ENCODE results near the gene PCYT2.

PCYT2 gene

DNA sequence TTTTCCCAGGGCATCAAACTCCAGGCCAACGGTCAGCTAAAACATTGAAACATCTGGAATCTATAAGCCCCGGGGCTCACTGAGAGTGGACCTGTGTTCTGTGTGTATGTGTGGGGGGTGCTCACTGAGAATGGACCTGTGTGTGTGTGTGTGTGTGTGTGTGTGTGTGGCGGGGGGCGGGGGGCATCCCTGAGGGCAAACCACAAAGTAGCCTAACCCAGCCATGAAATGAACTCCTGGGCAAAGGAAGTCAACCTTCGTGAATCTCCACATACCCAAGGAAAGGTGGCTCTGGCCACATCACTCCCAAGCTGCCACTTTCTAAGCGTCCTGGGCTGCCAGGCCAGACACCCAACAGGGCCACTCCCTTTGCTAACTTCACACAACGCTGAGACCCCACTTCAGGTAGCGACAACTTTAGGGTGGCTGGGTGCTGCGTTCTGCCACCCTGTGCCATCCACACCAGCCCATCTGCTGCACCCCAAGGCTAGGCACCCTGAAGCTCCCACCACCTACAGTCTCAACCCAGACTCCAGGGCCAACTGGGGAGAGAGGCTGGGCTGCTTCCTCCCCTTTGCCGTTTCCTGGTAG is 14.8 kb upstream of the PCYT2 start:
- peak overlapping the region; percentile 79 for H3K27ac ChIP-seq (ENCODE audit: insufficient read depth, low read length, poor library complexity, severe bottlenecking)
- peaks cover 37% of the 10 kb centered on the region for H3K4me1 ChIP-seq (ENCODE audit: control insufficient read depth, insufficient read depth, low read length, poor library complexity, severe bottlenecking)
- H3K27me3 ChIP-seq (replicated peaks; ENCODE audit: control insufficient read depth, insufficient read depth, low read length, poor library complexity, severe bottlenecking): peaks cover 9% of the 10 kb centered on the region
- peak overlapping the region; percentile 55 for H3K4me3 ChIP-seq (ENCODE audit: insufficient read depth, low read depth, low read length, poor library complexity, severe bottlenecking)
- H3K9me3 ChIP-seq (ENCODE audit: control insufficient read depth, low read length): no peaks in the 10 kb centered on the region
- DNase-seq: no peak
- H3K36me3 ChIP-seq (ENCODE audit: control insufficient read depth, insufficient read depth, low read length): no peaks in the 10 kb centered on the region

DNA sequence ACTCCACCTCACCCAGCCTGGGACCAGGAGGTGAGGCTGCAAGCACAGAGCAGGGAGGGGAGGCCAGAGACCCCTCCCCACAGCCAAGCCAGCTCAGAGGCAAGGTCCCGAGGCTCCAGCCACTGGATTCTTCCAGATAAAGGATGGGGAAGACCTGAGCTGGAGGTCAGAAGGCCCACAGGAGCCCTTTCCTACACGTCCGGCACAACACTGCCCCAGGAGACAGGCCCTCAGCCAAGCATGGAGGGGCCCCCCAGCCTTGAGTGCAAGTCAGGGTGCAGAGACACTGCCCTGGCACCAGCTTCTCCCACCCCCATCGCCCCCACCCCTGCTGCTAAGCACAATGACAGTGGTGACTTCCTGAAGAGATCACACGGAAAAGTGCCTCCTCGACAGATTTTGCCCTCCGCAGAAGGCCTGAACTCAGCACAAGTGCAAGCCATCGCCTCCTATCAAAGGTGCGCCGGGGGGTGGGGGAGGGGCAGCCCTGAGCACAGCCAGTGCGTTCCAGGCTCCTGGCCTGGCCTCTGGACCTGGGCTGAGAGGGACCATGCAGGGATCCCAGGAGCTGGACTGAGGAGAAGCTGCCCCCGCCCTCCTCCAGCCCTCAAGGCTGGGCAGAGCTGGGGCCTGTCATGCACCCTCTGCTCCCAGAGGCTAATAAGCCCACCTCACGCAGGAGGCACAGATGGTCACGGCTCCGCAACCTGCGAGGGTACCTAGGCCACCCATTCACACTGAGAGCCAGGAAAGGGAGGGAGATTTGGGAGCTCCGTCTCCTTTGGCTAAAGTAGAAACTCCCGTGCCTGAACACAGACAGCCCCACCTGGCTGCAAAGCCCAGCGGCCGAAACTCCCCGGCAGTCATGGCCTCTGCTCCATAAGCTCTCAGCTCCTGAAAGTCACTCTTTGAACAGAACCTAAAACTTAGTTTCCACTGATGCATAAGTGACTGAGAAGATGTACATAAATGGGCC is 13.6 kb upstream of the PCYT2 start:
- Histone ChIP-seq H3K4me3 (ENCODE audit: insufficient read depth, low read depth, low read length, poor library complexity, severe bottlenecking) (peak overlapping the region; percentile 20), H3K36me3 (ENCODE audit: control insufficient read depth, insufficient read depth, low read length) (no peaks in the 10 kb centered on the region), H3K4me1 (ENCODE audit: control insufficient read depth, insufficient read depth, low read length, poor library complexity, severe bottlenecking) (peaks cover 37% of the 10 kb centered on the region), H3K9me3 (ENCODE audit: control insufficient read depth, low read length) (no peaks in the 10 kb centered on the region), H3K27me3 (replicated peaks; ENCODE audit: control insufficient read depth, insufficient read depth, low read length, poor library complexity, severe bottlenecking) (peaks cover 9% of the 10 kb centered on the region), H3K27ac (ENCODE audit: insufficient read depth, low read length, poor library complexity, severe bottlenecking) (peak overlapping the region; percentile 8)
- DNase-seq: no peak

DNA sequence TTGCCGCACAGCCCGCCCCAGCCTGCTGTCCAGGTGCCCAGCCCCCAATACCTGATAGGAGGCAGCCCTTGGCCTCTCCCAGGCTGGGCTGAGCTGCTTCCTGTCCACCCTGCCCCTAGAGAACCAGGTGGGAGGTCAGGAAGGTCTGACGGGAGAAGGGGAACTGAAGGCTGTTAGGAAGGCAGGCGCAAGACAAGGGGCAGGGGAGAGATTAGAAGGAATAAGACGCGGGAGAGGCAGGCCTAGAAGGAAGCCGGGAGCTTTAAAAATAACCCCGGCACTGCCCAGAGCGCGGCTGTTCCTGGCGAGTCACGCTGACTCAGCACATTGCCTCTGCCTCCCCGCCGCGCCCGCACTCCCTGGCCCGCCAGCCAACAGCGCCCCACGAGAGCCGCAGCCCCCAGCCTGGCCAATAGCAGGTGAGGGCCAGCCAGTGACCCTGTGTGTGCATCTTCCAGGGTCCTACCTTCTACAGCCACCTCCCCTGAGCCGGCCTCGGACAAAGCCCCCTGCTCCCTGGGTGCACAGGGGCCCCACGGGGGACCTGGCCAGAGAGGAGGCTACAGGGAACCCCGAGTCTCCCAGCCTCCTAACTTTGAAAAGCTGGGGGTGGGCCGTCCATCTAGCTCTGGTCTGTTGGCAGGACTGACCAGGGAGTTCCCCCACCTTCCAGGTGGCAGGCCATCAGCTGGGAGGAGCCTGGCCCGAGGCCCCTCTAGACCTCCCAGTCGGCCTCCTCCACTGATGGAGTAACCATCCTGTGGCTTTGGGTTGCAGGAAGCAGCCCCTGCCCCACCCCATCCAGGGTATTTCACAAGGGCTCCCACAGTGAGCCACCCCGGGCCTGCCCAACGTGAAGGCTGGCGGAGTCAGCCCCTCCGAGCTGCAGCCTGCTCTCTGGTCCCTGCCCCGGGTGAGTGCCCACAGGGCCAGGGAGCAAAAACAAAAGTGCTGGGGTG is 12.4 kb upstream of the PCYT2 start:
- H3K4me1 ChIP-seq (ENCODE audit: control insufficient read depth, insufficient read depth, low read length, poor library complexity, severe bottlenecking): peaks cover 35% of the 10 kb centered on the region
- H3K27me3 ChIP-seq (replicated peaks; ENCODE audit: control insufficient read depth, insufficient read depth, low read length, poor library complexity, severe bottlenecking): peaks cover 2% of the 10 kb centered on the region
- H3K27ac ChIP-seq (ENCODE audit: insufficient read depth, low read length, poor library complexity, severe bottlenecking): no peak overlapping the region
- no peaks in the 10 kb centered on the region for H3K36me3 ChIP-seq (ENCODE audit: control insufficient read depth, insufficient read depth, low read length)
- DNase-seq: no peak
- H3K4me3 ChIP-seq (ENCODE audit: insufficient read depth, low read depth, low read length, poor library complexity, severe bottlenecking): no peak overlapping the region
- H3K9me3 ChIP-seq (ENCODE audit: control insufficient read depth, low read length): no peaks in the 10 kb centered on the region

DNA sequence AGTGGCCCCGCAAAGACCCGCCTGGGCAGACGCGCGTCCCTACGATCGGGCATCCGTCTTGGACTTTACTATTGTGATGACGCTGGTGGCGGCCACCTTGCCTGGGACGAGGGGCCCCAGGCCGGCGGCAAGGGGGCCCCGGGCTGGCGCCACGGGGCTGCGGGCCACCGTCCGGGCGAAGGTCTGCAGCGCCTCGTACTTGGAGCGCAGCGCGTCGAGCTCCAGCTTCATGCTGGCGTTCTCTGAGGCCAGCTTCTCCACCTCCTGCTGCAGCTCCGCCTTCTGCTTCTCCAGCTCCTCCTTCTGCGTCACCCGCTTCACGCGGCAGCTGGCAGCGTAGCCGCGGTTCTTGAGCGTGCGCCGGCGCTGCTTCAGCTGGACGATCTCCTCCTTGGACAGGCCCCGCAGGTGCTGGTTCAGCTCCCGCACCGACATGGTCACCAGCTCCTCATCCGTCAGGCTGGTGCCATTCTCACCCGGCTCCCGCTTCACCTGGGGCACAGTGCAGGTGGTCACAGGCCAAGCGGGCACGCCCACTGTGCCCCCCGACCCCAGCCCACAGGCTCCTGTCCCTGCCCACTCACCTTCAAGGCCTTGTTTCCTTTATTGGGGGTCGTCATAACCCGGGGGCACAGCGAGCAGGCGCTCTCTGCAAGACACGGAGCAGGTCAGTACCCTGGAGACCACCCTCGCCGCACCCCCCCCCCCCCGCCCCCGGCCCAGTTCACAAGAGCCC is 11.5 kb upstream of the PCYT2 start:
- Histone ChIP-seq H3K4me1 (ENCODE audit: control insufficient read depth, insufficient read depth, low read length, poor library complexity, severe bottlenecking) (peaks cover 33% of the 10 kb centered on the region), H3K4me3 (ENCODE audit: insufficient read depth, low read depth, low read length, poor library complexity, severe bottlenecking) (no peak overlapping the region)

GRCh38 chr17:81921996-81922565 is 10.9 kb upstream of the PCYT2 start:
- Histone ChIP-seq H3K4me1 (ENCODE audit: control insufficient read depth, insufficient read depth, low read length, poor library complexity, severe bottlenecking) (peaks cover 35% of the 10 kb centered on the region), H3K27ac (ENCODE audit: insufficient read depth, low read length, poor library complexity, severe bottlenecking) (no peak overlapping the region), H3K27me3 (replicated peaks; ENCODE audit: control insufficient read depth, insufficient read depth, low read length, poor library complexity, severe bottlenecking) (no peaks in the 10 kb centered on the region), H3K4me3 (ENCODE audit: insufficient read depth, low read depth, low read length, poor library complexity, severe bottlenecking) (no peak overlapping the region), H3K36me3 (ENCODE audit: control insufficient read depth, insufficient read depth, low read length) (no peaks in the 10 kb centered on the region), H3K9me3 (ENCODE audit: control insufficient read depth, low read length) (no peaks in the 10 kb centered on the region)
- DNase-seq: no peak

More for the DNA sequence above, 11.5 kb upstream of the PCYT2 start:
- no peaks in the 10 kb centered on the region for H3K36me3 ChIP-seq (ENCODE audit: control insufficient read depth, insufficient read depth, low read length)
- no peak for DNase-seq
- H3K27me3 ChIP-seq (replicated peaks; ENCODE audit: control insufficient read depth, insufficient read depth, low read length, poor library complexity, severe bottlenecking): no peaks in the 10 kb centered on the region
- H3K27ac ChIP-seq (ENCODE audit: insufficient read depth, low read length, poor library complexity, severe bottlenecking): no peak overlapping the region
- no peaks in the 10 kb centered on the region for H3K9me3 ChIP-seq (ENCODE audit: control insufficient read depth, low read length)

DNA sequence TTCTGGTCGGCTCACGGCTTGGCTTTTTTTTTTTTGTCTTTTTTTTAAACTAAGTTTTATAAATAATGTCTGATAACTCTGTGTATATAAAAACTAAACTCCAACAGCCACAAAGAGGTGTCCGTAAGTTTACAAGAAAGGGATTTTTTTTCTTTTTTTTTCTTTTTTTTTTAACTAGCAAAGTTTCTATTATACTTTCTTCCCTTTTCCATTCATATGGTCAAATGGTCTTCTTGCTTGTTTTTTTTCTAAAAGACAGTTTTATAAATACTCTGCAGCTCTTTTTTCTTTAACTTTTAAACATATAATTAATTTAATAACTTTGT is 10.3 kb upstream of the PCYT2 start:
- Histone ChIP-seq H3K27me3 (replicated peaks; ENCODE audit: control insufficient read depth, insufficient read depth, low read length, poor library complexity, severe bottlenecking) (no peaks in the 10 kb centered on the region), H3K4me3 (ENCODE audit: insufficient read depth, low read depth, low read length, poor library complexity, severe bottlenecking) (no peak overlapping the region), H3K27ac (ENCODE audit: insufficient read depth, low read length, poor library complexity, severe bottlenecking) (no peak overlapping the region), H3K9me3 (ENCODE audit: control insufficient read depth, low read length) (no peaks in the 10 kb centered on the region), H3K36me3 (ENCODE audit: control insufficient read depth, insufficient read depth, low read length) (no peaks in the 10 kb centered on the region), H3K4me1 (ENCODE audit: control insufficient read depth, insufficient read depth, low read length, poor library complexity, severe bottlenecking) (peaks cover 40% of the 10 kb centered on the region)
- DNase-seq: no peak

- Histone ChIP-seq H3K4me1 (ENCODE audit: control insufficient read depth, insufficient read depth, low read length, poor library complexity, severe bottlenecking) (peaks cover 34% of the 10 kb centered on the region), H3K27me3 (replicated peaks; ENCODE audit: control insufficient read depth, insufficient read depth, low read length, poor library complexity, severe bottlenecking) (no peaks in the 10 kb centered on the region), H3K9me3 (ENCODE audit: control insufficient read depth, low read length) (no peaks in the 10 kb centered on the region), H3K4me3 (ENCODE audit: insufficient read depth, low read depth, low read length, poor library complexity, severe bottlenecking) (no peak overlapping the region), H3K36me3 (ENCODE audit: control insufficient read depth, insufficient read depth, low read length) (peaks cover 4% of the 10 kb centered on the region), H3K27ac (ENCODE audit: insufficient read depth, low read length, poor library complexity, severe bottlenecking) (no peak overlapping the region)
- no peak for DNase-seq
These were observed 9.7 kb upstream of the PCYT2 start for GRCh38 chr17:81920612-81921536.

DNA sequence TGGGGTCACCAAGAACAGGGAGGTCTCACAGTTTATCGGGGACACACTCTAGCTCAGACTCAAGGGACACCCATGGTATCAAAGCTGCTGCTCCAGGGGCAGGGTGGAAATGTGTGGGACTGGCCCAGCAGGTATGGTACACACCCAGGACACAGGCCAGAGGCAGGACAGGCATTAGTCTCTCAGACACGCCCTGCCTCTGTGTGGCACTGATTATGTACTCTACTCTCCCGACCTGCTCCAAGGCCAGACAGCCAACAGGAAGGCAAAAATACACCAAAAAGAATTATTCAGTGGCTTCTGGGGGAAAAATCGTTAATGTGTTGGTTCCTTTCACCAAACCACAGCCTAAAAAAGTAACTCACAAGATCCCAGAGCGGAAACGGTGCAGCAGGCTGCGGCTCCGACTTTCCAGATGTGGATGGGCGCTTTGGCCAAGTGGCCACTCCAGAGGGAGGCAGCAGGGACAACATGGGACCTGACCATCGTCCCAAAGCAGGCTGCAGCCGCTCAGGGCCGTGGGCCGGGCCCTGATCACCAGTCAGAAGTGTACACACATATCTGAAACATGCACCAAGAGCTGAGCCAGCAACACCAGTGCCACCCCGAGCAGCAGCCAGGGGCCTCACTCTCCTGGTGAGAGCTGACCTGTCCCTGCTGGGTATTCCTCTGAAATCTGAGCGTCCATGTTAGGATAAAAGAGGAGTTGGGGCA is 7.8 kb upstream of the PCYT2 start:
- DNase-seq: no peak
- Histone ChIP-seq H3K27ac (ENCODE audit: insufficient read depth, low read length, poor library complexity, severe bottlenecking) (no peak overlapping the region), H3K4me1 (ENCODE audit: control insufficient read depth, insufficient read depth, low read length, poor library complexity, severe bottlenecking) (peaks cover 18% of the 10 kb centered on the region), H3K9me3 (ENCODE audit: control insufficient read depth, low read length) (no peaks in the 10 kb centered on the region), H3K4me3 (ENCODE audit: insufficient read depth, low read depth, low read length, poor library complexity, severe bottlenecking) (no peak overlapping the region), H3K27me3 (replicated peaks; ENCODE audit: control insufficient read depth, insufficient read depth, low read length, poor library complexity, severe bottlenecking) (no peaks in the 10 kb centered on the region), H3K36me3 (ENCODE audit: control insufficient read depth, insufficient read depth, low read length) (peaks cover 22% of the 10 kb centered on the region)
